ENCODE measurements around the gene ACP7.
A peak's percentile ranks its signal among the peaks of the same experiment; 100 is the strongest.

The ACP7 gene

GRCh38 chr19:39119830-39120229 is 35.7 kb downstream of the ACP7 start:
- H3K4me3 ChIP-seq (ENCODE audit: low read length), result no peak overlapping the region
- no peak overlapping the region for H3K23ac ChIP-seq (ENCODE audit: low read length)
- no peaks in the 10 kb centered on the region for H3K27me3 ChIP-seq (ENCODE audit: insufficient read depth, low read length, poor library complexity)
- no peaks in the 10 kb centered on the region for H3K79me2 ChIP-seq (ENCODE audit: control insufficient read depth, insufficient read depth, low read length)
- H3K56ac ChIP-seq (ENCODE audit: low read length), result no peak overlapping the region
- no peak overlapping the region for H2BK120ac ChIP-seq (ENCODE audit: low read depth, low read length)
- no peak overlapping the region for H2BK5ac ChIP-seq (ENCODE audit: low read length)
- no peak overlapping the region for H4K8ac ChIP-seq (ENCODE audit: low read depth, low read length)
- H4K5ac ChIP-seq (ENCODE audit: low read length), result no peak overlapping the region
- no peak overlapping the region for H3K4ac ChIP-seq (ENCODE audit: low read depth, low read length)
- no peaks in the 10 kb centered on the region for H3K4me1 ChIP-seq (ENCODE audit: control insufficient read depth, low read depth, low read length)
- no peak overlapping the region for H3K18ac ChIP-seq (ENCODE audit: low read length)
- no peak overlapping the region for H2AK5ac ChIP-seq (ENCODE audit: low read length)
- H2BK15ac ChIP-seq (replicated peaks; ENCODE audit: low read depth), result no peak overlapping the region
- no peaks in the 10 kb centered on the region for H3K36me3 ChIP-seq (ENCODE audit: control insufficient read depth, insufficient read depth, low read length)
- H3K27ac ChIP-seq (ENCODE audit: low read depth, low read length), result no peak overlapping the region
- no peaks in the 10 kb centered on the region for H3K79me1 ChIP-seq (ENCODE audit: low read length)
- no CpG with 5 or more reads among the region's 1 CpG for WGBS (ENCODE audit: extremely low coverage, insufficient coverage, low lambda C conversion rate)
- no peak overlapping the region for H3K4me2 ChIP-seq (ENCODE audit: low read length)
- no peak overlapping the region for H3K9ac ChIP-seq (ENCODE audit: low read length)
- DNase-seq, result no peak

- Histone ChIP-seq H3K27ac (ENCODE audit: low read depth, low read length) (no peak overlapping the region), H3K27me3 (ENCODE audit: insufficient read depth, low read length, poor library complexity) (no peaks in the 10 kb centered on the region), H3K36me3 (ENCODE audit: control insufficient read depth, insufficient read depth, low read length) (no peaks in the 10 kb centered on the region), H4K8ac (ENCODE audit: low read depth, low read length) (no peak overlapping the region), H3K18ac (ENCODE audit: low read length) (no peak overlapping the region), H2BK5ac (ENCODE audit: low read length) (no peak overlapping the region), H3K56ac (ENCODE audit: low read length) (no peak overlapping the region), H2BK120ac (ENCODE audit: low read depth, low read length) (no peak overlapping the region), H3K79me1 (ENCODE audit: low read length) (peaks cover 13% of the 10 kb centered on the region), H3K9ac (ENCODE audit: low read length) (no peak overlapping the region), H4K5ac (ENCODE audit: low read length) (no peak overlapping the region), H3K4me2 (ENCODE audit: low read length) (no peak overlapping the region), H3K4me1 (ENCODE audit: control insufficient read depth, low read depth, low read length) (peaks cover 4% of the 10 kb centered on the region), H2BK15ac (replicated peaks; ENCODE audit: low read depth) (no peak overlapping the region), H3K23ac (ENCODE audit: low read length) (no peak overlapping the region), H2AK5ac (ENCODE audit: low read length) (no peak overlapping the region), H3K4ac (ENCODE audit: low read depth, low read length) (no peak overlapping the region), H3K79me2 (ENCODE audit: control insufficient read depth, insufficient read depth, low read length) (peaks cover 22% of the 10 kb centered on the region), H3K4me3 (ENCODE audit: low read length) (no peak overlapping the region)
- no CpG with 5 or more reads among the region's 18 CpGs for WGBS (ENCODE audit: extremely low coverage, insufficient coverage, low lambda C conversion rate)
- DNase-seq, result no peak
These were observed 39.0 kb downstream of the ACP7 start for GRCh38 chr19:39122934-39123731.

- H2AK5ac ChIP-seq (ENCODE audit: low read length), result no peak overlapping the region
- peaks cover 4% of the 10 kb centered on the region for H3K4me1 ChIP-seq (ENCODE audit: control insufficient read depth, low read depth, low read length)
- H2BK120ac ChIP-seq (ENCODE audit: low read depth, low read length), result no peak overlapping the region
- no peak overlapping the region for H3K4me2 ChIP-seq (ENCODE audit: low read length)
- no peak overlapping the region for H4K8ac ChIP-seq (ENCODE audit: low read depth, low read length)
- no peak overlapping the region for H3K4ac ChIP-seq (ENCODE audit: low read depth, low read length)
- H3K27ac ChIP-seq (ENCODE audit: low read depth, low read length), result no peak overlapping the region
- WGBS (ENCODE audit: extremely low coverage, insufficient coverage, low lambda C conversion rate), result no CpG with 5 or more reads among the region's 7 CpGs
- H3K56ac ChIP-seq (ENCODE audit: low read length), result peak overlapping the region; percentile 56
- H2BK15ac ChIP-seq (replicated peaks; ENCODE audit: low read depth), result no peak overlapping the region
- H3K18ac ChIP-seq (ENCODE audit: low read length), result no peak overlapping the region
- no peaks in the 10 kb centered on the region for H3K36me3 ChIP-seq (ENCODE audit: control insufficient read depth, insufficient read depth, low read length)
- H3K23ac ChIP-seq (ENCODE audit: low read length), result no peak overlapping the region
- H3K4me3 ChIP-seq (ENCODE audit: low read length), result no peak overlapping the region
- no peaks in the 10 kb centered on the region for H3K27me3 ChIP-seq (ENCODE audit: insufficient read depth, low read length, poor library complexity)
- no peak overlapping the region for H3K9ac ChIP-seq (ENCODE audit: low read length)
- H3K79me1 ChIP-seq (ENCODE audit: low read length), result peaks cover 20% of the 10 kb centered on the region
- H3K79me2 ChIP-seq (ENCODE audit: control insufficient read depth, insufficient read depth, low read length), result peaks cover 33% of the 10 kb centered on the region
- H4K5ac ChIP-seq (ENCODE audit: low read length), result no peak overlapping the region
- H2BK5ac ChIP-seq (ENCODE audit: low read length), result no peak overlapping the region
- peak; percentile 48 for DNase-seq
These were observed 40.1 kb downstream of the ACP7 start for GRCh38 chr19:39124136-39124764.

- Histone ChIP-seq H3K4me3 (ENCODE audit: low read length) (no peak overlapping the region), H3K79me1 (ENCODE audit: low read length) (peaks cover 23% of the 10 kb centered on the region), H2BK5ac (ENCODE audit: low read length) (no peak overlapping the region), H3K79me2 (ENCODE audit: control insufficient read depth, insufficient read depth, low read length) (peaks cover 38% of the 10 kb centered on the region), H3K27ac (ENCODE audit: low read depth, low read length) (no peak overlapping the region), H2BK120ac (ENCODE audit: low read depth, low read length) (no peak overlapping the region), H3K23ac (ENCODE audit: low read length) (no peak overlapping the region), H3K18ac (ENCODE audit: low read length) (no peak overlapping the region), H3K56ac (ENCODE audit: low read length) (no peak overlapping the region), H3K4me1 (ENCODE audit: control insufficient read depth, low read depth, low read length) (peaks cover 4% of the 10 kb centered on the region), H4K8ac (ENCODE audit: low read depth, low read length) (no peak overlapping the region), H2BK15ac (replicated peaks; ENCODE audit: low read depth) (no peak overlapping the region), H3K4ac (ENCODE audit: low read depth, low read length) (no peak overlapping the region), H3K27me3 (ENCODE audit: insufficient read depth, low read length, poor library complexity) (no peaks in the 10 kb centered on the region), H2AK5ac (ENCODE audit: low read length) (no peak overlapping the region), H4K5ac (ENCODE audit: low read length) (no peak overlapping the region), H3K36me3 (ENCODE audit: control insufficient read depth, insufficient read depth, low read length) (no peaks in the 10 kb centered on the region), H3K4me2 (ENCODE audit: low read length) (peak overlapping the region; percentile 26), H3K9ac (ENCODE audit: low read length) (no peak overlapping the region)
- WGBS (ENCODE audit: extremely low coverage, insufficient coverage, low lambda C conversion rate), result no CpG with 5 or more reads among the region's 7 CpGs
- no peak for DNase-seq
These were observed 41.0 kb downstream of the ACP7 start for GRCh38 chr19:39125199-39125553.

GRCh38 chr19:39125554-39126311 is 41.6 kb downstream of the ACP7 start, which contains the start of gene PAK4:
TSS of gene PAK4 (plus strand) at chr19:39125786. CDS start at chr19:39169554, 43,768 bp downstream.
- Histone ChIP-seq H2BK120ac (ENCODE audit: low read depth, low read length) (no peak within 1 kb of the TSS), H3K27ac (ENCODE audit: low read depth, low read length) (peak within 1 kb of the TSS; percentile 71), H3K23ac (ENCODE audit: low read length) (no peak within 1 kb of the TSS), H3K56ac (ENCODE audit: low read length) (peak within 1 kb of the TSS; percentile 86), H3K79me1 (ENCODE audit: low read length) (peaks cover 24% of the 10 kb centered on the region), H4K8ac (ENCODE audit: low read depth, low read length) (peak within 1 kb of the TSS; percentile 93), H3K79me2 (ENCODE audit: control insufficient read depth, insufficient read depth, low read length) (peaks cover 42% of the 10 kb centered on the region), H3K4me1 (ENCODE audit: control insufficient read depth, low read depth, low read length) (peaks cover 4% of the 10 kb centered on the region), H3K18ac (ENCODE audit: low read length) (peak within 1 kb of the TSS; percentile 51), H2BK15ac (replicated peaks; ENCODE audit: low read depth) (no peak within 1 kb of the TSS), H3K36me3 (ENCODE audit: control insufficient read depth, insufficient read depth, low read length) (no peaks in the 10 kb centered on the region), H3K27me3 (ENCODE audit: insufficient read depth, low read length, poor library complexity) (no peaks in the 10 kb centered on the region), H3K4ac (ENCODE audit: low read depth, low read length) (peak within 1 kb of the TSS; percentile 49), H3K9ac (ENCODE audit: low read length) (peak within 1 kb of the TSS; percentile 80), H3K4me2 (ENCODE audit: low read length) (peak within 1 kb of the TSS; percentile 85), H4K5ac (ENCODE audit: low read length) (no peak within 1 kb of the TSS), H2AK5ac (ENCODE audit: low read length) (no peak within 1 kb of the TSS), H2BK5ac (ENCODE audit: low read length) (peak within 1 kb of the TSS; percentile 51), H3K4me3 (ENCODE audit: low read length) (peak within 1 kb of the TSS; percentile 66)
- no CpG with 5 or more reads among the region's 64 CpGs for WGBS (ENCODE audit: extremely low coverage, insufficient coverage, low lambda C conversion rate)
- peak; percentile 99 for DNase-seq
